H9 (cell line): ENCODE measurements around the gene EML5. TPM values are rescaled to one million over a fixed set of nuclear protein-coding genes. Genes with fewer than 3 reads are reported as not detected.

ENCODE experiments used
- DNase-seq: peaks from one replicate; pipeline ENCODE4 v3.0.0-alpha.2; 2017
- H2AFZ ChIP-seq: one replicate; pipeline ENCODE4 v1.6.1; 2013; ENCODE audit warnings: mild to moderate bottlenecking, low read length, control low read depth, moderate library complexity
- H2AK5ac ChIP-seq: 2 replicates; pipeline ENCODE4 v1.6.1; 2013; ENCODE audit warnings: low read length, control low read depth, mixed read lengths; ENCODE audit not compliant: insufficient read length
- H2BK120ac ChIP-seq: one replicate; pipeline ENCODE4 v1.6.1; 2013; ENCODE audit warnings: low read depth, mild to moderate bottlenecking, low read length, control low read depth, inconsistent platforms; ENCODE audit not compliant: poor library complexity, severe bottlenecking
- H2BK12ac ChIP-seq: 2 replicates; pipeline ENCODE4 v1.6.1; 2013; ENCODE audit warnings: low read length, control low read depth, mixed read lengths, low read depth; ENCODE audit not compliant: insufficient read length
- H2BK15ac ChIP-seq: 2 replicates; pipeline ENCODE4 v1.6.1; 2013; ENCODE audit warnings: low read depth, low read length, control low read depth
- H2BK20ac ChIP-seq: one replicate; pipeline ENCODE4 v1.6.1; 2013; ENCODE audit warnings: low read depth, mild to moderate bottlenecking, low read length, control low read depth, inconsistent platforms; ENCODE audit not compliant: poor library complexity, severe bottlenecking
- H2BK5ac ChIP-seq: 2 replicates; pipeline ENCODE4 v1.6.1; 2013; ENCODE audit warnings: low read length, control low read depth, mixed read lengths; ENCODE audit not compliant: insufficient read length
- H3K14ac ChIP-seq: 2 replicates; pipeline ENCODE4 v1.6.1; 2013; ENCODE audit warnings: low read length, control low read depth; ENCODE audit not compliant: insufficient read depth
- H3K18ac ChIP-seq: 2 replicates; pipeline ENCODE4 v1.6.1; 2013; ENCODE audit warnings: low read depth, mild to moderate bottlenecking, mixed read lengths, low read length, control low read depth; ENCODE audit not compliant: insufficient read length
- H3K23ac ChIP-seq: 2 replicates; pipeline ENCODE4 v1.6.1; 2013; ENCODE audit warnings: low read length, control low read depth, mixed read lengths, low read depth; ENCODE audit not compliant: insufficient read length
- H3K23me2 ChIP-seq: 2 replicates; pipeline ENCODE4 v1.6.1; 2013; ENCODE audit warnings: low read depth, mild to moderate bottlenecking, mixed read lengths, low read length, control low read depth; ENCODE audit not compliant: insufficient read length, poor library complexity, severe bottlenecking
- H3K27ac ChIP-seq: 2 replicates; pipeline ENCODE4 v1.5.1; 2013; ENCODE audit warnings: low read length, control low read depth, mixed read lengths, low read depth; ENCODE audit not compliant: insufficient read length
- H3K27me3 ChIP-seq: 2 replicates; pipeline ENCODE4 v1.6.1; 2013; ENCODE audit warnings: low read length, control low read depth, inconsistent platforms; ENCODE audit not compliant: insufficient read depth
- H3K4ac ChIP-seq: 2 replicates; pipeline ENCODE4 v1.6.1; 2013; ENCODE audit warnings: low read depth, mild to moderate bottlenecking, control low read depth, inconsistent platforms, low read length, moderate library complexity
- H3K4me1 ChIP-seq: 2 replicates; pipeline ENCODE4 v1.6.1; 2013; ENCODE audit warnings: low read length, control low read depth, inconsistent platforms; ENCODE audit not compliant: insufficient read depth
- H3K4me2 ChIP-seq: 2 replicates; pipeline ENCODE4 v1.6.1; 2013; ENCODE audit warnings: low read length, control low read depth, mixed read lengths; ENCODE audit not compliant: insufficient read length, insufficient read depth
- H3K56ac ChIP-seq: 2 replicates; pipeline ENCODE4 v1.6.1; 2013; ENCODE audit warnings: low read depth, mild to moderate bottlenecking, mixed read lengths, low read length, control low read depth; ENCODE audit not compliant: insufficient read length
- H3K79me1 ChIP-seq: 2 replicates; pipeline ENCODE4 v1.6.1; 2013; ENCODE audit warnings: low read depth, mild to moderate bottlenecking, moderate library complexity, low read length, control low read depth, inconsistent platforms; ENCODE audit not compliant: insufficient read depth, poor library complexity, severe bottlenecking
- H3K79me2 ChIP-seq: 2 replicates; pipeline ENCODE4 v1.6.1; 2013; ENCODE audit warnings: low read length, control low read depth, inconsistent platforms; ENCODE audit not compliant: insufficient read depth
- H3K9ac ChIP-seq: 2 replicates; pipeline ENCODE4 v1.6.1; 2013; ENCODE audit warnings: low read length, control low read depth, mixed read lengths; ENCODE audit not compliant: insufficient read length; ENCODE audit errors: extremely low read depth
- H3K9me3 ChIP-seq: one replicate; pipeline ENCODE4 v1.6.1; 2013; ENCODE audit warnings: low read depth, low read length, inconsistent platforms; ENCODE audit not compliant: control insufficient read depth
- H3T11ph ChIP-seq: one replicate; pipeline ENCODE4 v1.6.1; 2013; ENCODE audit warnings: mild to moderate bottlenecking, low read length, control low read depth, inconsistent platforms
- H4K20me1 ChIP-seq: one replicate; pipeline ENCODE4 v1.6.1; 2013; ENCODE audit not compliant: control insufficient read depth, insufficient read length, insufficient read depth
- H4K5ac ChIP-seq: 2 replicates; pipeline ENCODE4 v1.6.1; 2013; ENCODE audit warnings: low read depth, mild to moderate bottlenecking, mixed read lengths, low read length, control low read depth; ENCODE audit not compliant: insufficient read length
- H4K8ac ChIP-seq: replicated peaks from 2 replicates; pipeline ENCODE4 v1.6.1; 2013; ENCODE audit warnings: low read length, control low read depth, mixed read lengths, low read depth; ENCODE audit not compliant: insufficient read length
- H4K91ac ChIP-seq: 2 replicates; pipeline ENCODE4 v1.6.1; 2013; ENCODE audit warnings: low read depth, mild to moderate bottlenecking, moderate library complexity, mixed read lengths, low read length, control low read depth; ENCODE audit not compliant: insufficient read length
- H3K27ac Mint-ChIP-seq, 3 experiments: 2 replicates in 2 of 3; 3 replicates in 1 of 3; pipeline ENCODE4 v1.8.0; 2020 to 2021; ENCODE audit warnings: mixed read lengths in 3 of 3, mild to moderate bottlenecking in 1 of 3, moderate library complexity in 1 of 3
- H3K27me3 Mint-ChIP-seq: 2 replicates; pipeline ENCODE4 v1.8.0; 2021; ENCODE audit warnings: low read depth, mild to moderate bottlenecking, moderate library complexity, mixed read lengths
- H3K36me3 Mint-ChIP-seq, 3 experiments: 2 replicates in 2 of 3; 3 replicates in 1 of 3; pipeline ENCODE4 v1.8.0; 2020 to 2021; ENCODE audit warnings: low read depth in 3 of 3, mixed read lengths in 3 of 3; ENCODE audit not compliant: insufficient read depth in 1 of 3
- H3K4me1 Mint-ChIP-seq, 2 experiments: 2 replicates each; pipeline ENCODE4 v1.8.0; 2020; ENCODE audit warnings: mixed read lengths in 2 of 2
- H3K4me3 Mint-ChIP-seq, 2 experiments: 2 replicates in 1 of 2; 3 replicates in 1 of 2; pipeline ENCODE4 v1.8.0; 2020 to 2021; ENCODE audit warnings: mild to moderate bottlenecking in 2 of 2, mixed read lengths in 2 of 2, moderate library complexity in 1 of 2
- H3K9me3 Mint-ChIP-seq, 2 experiments: 2 replicates in 1 of 2; 3 replicates in 1 of 2; pipeline ENCODE4 v1.8.0; 2020; ENCODE audit warnings: mild to moderate bottlenecking in 2 of 2, mixed read lengths in 2 of 2, moderate library complexity in 1 of 2
- CTCF ChIP-seq: fragments of 200-600 bp; sonication (generic); conservative IDR thresholded peaks from 3 replicates; pipeline ENCODE4 v1.8.0; 2021; ENCODE audit warnings: antibody characterized with exemption, mild to moderate bottlenecking
- total RNA-seq: library from RNA; stranded (reverse); gene quantifications from 2 replicates; pipeline ENCODE4 v1.2.1, GENCODE V29; 2021

The EML5 gene
- total RNA-seq, 1 experiment from 2014 or later: 0.81 TPM

GRCh38 chr14:88604212-88604611 lies 188.5 kb downstream of the EML5 start:
- no peaks in the 10 kb centered on the region for H3K79me2 ChIP-seq
- no peaks in the 10 kb centered on the region for H3K9me3 ChIP-seq
- H3K56ac ChIP-seq: no peak overlapping the region
- no peaks in the 10 kb centered on the region for H4K20me1 ChIP-seq
- no peak overlapping the region for H2BK20ac ChIP-seq
- H3K27ac ChIP-seq: no peak overlapping the region
- H3K27me3 Mint-ChIP-seq: no peaks in the 10 kb centered on the region
- H3K23me2 ChIP-seq: no peaks in the 10 kb centered on the region
- no peak overlapping the region for H2AK5ac ChIP-seq
- no peaks in the 10 kb centered on the region; the same call in 1 of the 2 replicates for H3K4me1 ChIP-seq
- H3K9me3 Mint-ChIP-seq: peaks cover 0 to 11% of the 10 kb centered on the region in 2 experiments; a peak in 1 of 5 replicates
- no peak overlapping the region for H3K4ac ChIP-seq
- H3K4me2 ChIP-seq: no peak overlapping the region
- no peak overlapping the region for H4K8ac ChIP-seq
- no peak overlapping the region for H2BK15ac ChIP-seq
- H3K9ac ChIP-seq: no peak overlapping the region
- peak overlapping the region in 1 of 3 experiments; percentile 37; a peak in 1 of 7 replicates for H3K27ac Mint-ChIP-seq
- H3K27me3 ChIP-seq: no peaks in the 10 kb centered on the region
- H3K36me3 Mint-ChIP-seq: peaks cover 47 to 94% (median 92%) of the 10 kb centered on the region in 3 experiments
- H3T11ph ChIP-seq: no peak overlapping the region
- H4K5ac ChIP-seq: no peak overlapping the region
- DNase-seq: no peak
- H3K14ac ChIP-seq: no peak overlapping the region
- H4K91ac ChIP-seq: no peak overlapping the region
- no peak for TF ChIP-seq CTCF
- H3K4me3 Mint-ChIP-seq: no peak overlapping the region
- H2BK5ac ChIP-seq: no peak overlapping the region
- H3K4me1 Mint-ChIP-seq: peaks cover 0 to 14% of the 10 kb centered on the region in 2 experiments; a peak in 2 of 4 replicates
- H3K79me1 ChIP-seq: no peaks in the 10 kb centered on the region
- H2BK12ac ChIP-seq: no peak overlapping the region
- no peak overlapping the region for H2AFZ ChIP-seq
- H3K23ac ChIP-seq: no peak overlapping the region
- H2BK120ac ChIP-seq: no peak overlapping the region
- no peak overlapping the region for H3K18ac ChIP-seq
